ENCODE results near the gene HEATR9. TPM values are rescaled to one million over a fixed set of nuclear protein-coding genes. Genes with fewer than 3 reads are reported as not detected.

Gene HEATR9
- total and polyA plus RNA-seq, 3 experiments from 2014 or later = 0.55 to 2.6 (median 2.3) TPM

GRCh38 chr17:35912339-35912912, 43.7 kb upstream of the HEATR9 start:
- H3K4me1 ChIP-seq (ENCODE audit: insufficient read depth, low read length) = peaks cover 22% of the 10 kb centered on the region
- no peaks in the 10 kb centered on the region for H3K36me3 ChIP-seq (ENCODE audit: insufficient read depth, low read length)
- Mint-ChIP-seq H3K4me3 (peak overlapping the region in 1 of 7 donors; percentile 63), H3K9me3 (no peaks in the 10 kb centered on the region), H3K4me1 (peaks cover 66 to 92% (median 77%) of the 10 kb centered on the region in 3 donors), H3K36me3 (peaks cover 4 to 10% (median 7%) of the 10 kb centered on the region in 3 donors), H3K27ac (peak overlapping the region in 2 of 8 donors; percentile 3 to 39), H3K27me3 (no peaks in the 10 kb centered on the region)
- H3K4me3 ChIP-seq (ENCODE audit: low read length) = no peak overlapping the region
- ChIA-PET CTCF (interaction anchor here (1.0 kb wide), 1 partner anchor 35 kb away, joined by 3 read pairs; no protein-coding TSS in a partner anchor), POLR2A (no interaction called here)
- no peak for DNase-seq
- no peaks in the 10 kb centered on the region for H3K27me3 ChIP-seq (ENCODE audit: insufficient read depth, low read length, poor library complexity, severe bottlenecking)
- H3K9me3 ChIP-seq (ENCODE audit: low read length) = no peaks in the 10 kb centered on the region
- no peak overlapping the region for H3K27ac ChIP-seq (ENCODE audit: low read depth, low read length)

- ChIA-PET POLR2A (interaction anchor here (1.0 to 1.3 kb wide), 2 partner anchors 13 to 38 kb away, joined by 3 read pairs; no protein-coding TSS in a partner anchor), CTCF (interaction anchor here (1.1 to 4.3 kb wide), 6 partner anchors 11 to 61 kb away, joined by 4 to 32 read pairs (median 6); partner anchors contain the start of gene CCL5)
- H3K4me3 Mint-ChIP-seq = peak overlapping the region in 1 of 7 donors; percentile 62
- Histone ChIP-seq H3K27ac (ENCODE audit: low read depth, low read length) (no peak overlapping the region), H3K9me3 (ENCODE audit: low read length) (no peaks in the 10 kb centered on the region), H3K4me1 (ENCODE audit: insufficient read depth, low read length) (peaks cover 16% of the 10 kb centered on the region), H3K36me3 (ENCODE audit: insufficient read depth, low read length) (no peaks in the 10 kb centered on the region), H3K4me3 (ENCODE audit: low read length) (no peak overlapping the region), H3K27me3 (ENCODE audit: insufficient read depth, low read length, poor library complexity, severe bottlenecking) (no peaks in the 10 kb centered on the region)
- H3K9me3 Mint-ChIP-seq = no peaks in the 10 kb centered on the region
- DNase-seq = no peak
- H3K4me1 Mint-ChIP-seq = peaks cover 67 to 92% (median 84%) of the 10 kb centered on the region in 3 donors
- peak overlapping the region in 1 of 8 donors; percentile 2 for H3K27ac Mint-ChIP-seq
- H3K27me3 Mint-ChIP-seq = no peaks in the 10 kb centered on the region
- peaks cover 4 to 10% (median 8%) of the 10 kb centered on the region in 3 donors for H3K36me3 Mint-ChIP-seq
Observed at GRCh38 chr17:35909408-35909807, 40.7 kb upstream of the HEATR9 start.

GRCh38 chr17:35907691-35908090, 39.0 kb upstream of the HEATR9 start:
- DNase-seq = no peak
- ChIA-PET POLR2A (interaction anchor here (1.2 to 1.3 kb wide), 2 partner anchors 11 to 36 kb away, joined by 3 to 8 read pairs; no protein-coding TSS in a partner anchor), CTCF (interaction anchor here (0.7 to 4.3 kb wide), 12 partner anchors 8 to 144 kb away, joined by 3 to 32 read pairs (median 4); partner anchors contain the start of gene CCL5)
- no peaks in the 10 kb centered on the region for H3K9me3 ChIP-seq (ENCODE audit: low read length)
- H3K36me3 Mint-ChIP-seq = peaks cover 4 to 15% (median 10%) of the 10 kb centered on the region in 3 donors
- no peak overlapping the region for H3K4me3 ChIP-seq (ENCODE audit: low read length)
- H3K27ac ChIP-seq (ENCODE audit: low read depth, low read length) = no peak overlapping the region
- H3K9me3 Mint-ChIP-seq = no peaks in the 10 kb centered on the region
- H3K27ac Mint-ChIP-seq = peak overlapping the region in 3 of 8 donors; percentile 22 to 87 (median 65)
- no peaks in the 10 kb centered on the region for H3K36me3 ChIP-seq (ENCODE audit: insufficient read depth, low read length)
- no peaks in the 10 kb centered on the region for H3K27me3 ChIP-seq (ENCODE audit: insufficient read depth, low read length, poor library complexity, severe bottlenecking)
- no peaks in the 10 kb centered on the region for H3K27me3 Mint-ChIP-seq
- H3K4me1 ChIP-seq (ENCODE audit: insufficient read depth, low read length) = peaks cover 3% of the 10 kb centered on the region
- no peak overlapping the region for H3K4me3 Mint-ChIP-seq
- H3K4me1 Mint-ChIP-seq = peaks cover 64 to 92% (median 77%) of the 10 kb centered on the region in 3 donors

DNA sequence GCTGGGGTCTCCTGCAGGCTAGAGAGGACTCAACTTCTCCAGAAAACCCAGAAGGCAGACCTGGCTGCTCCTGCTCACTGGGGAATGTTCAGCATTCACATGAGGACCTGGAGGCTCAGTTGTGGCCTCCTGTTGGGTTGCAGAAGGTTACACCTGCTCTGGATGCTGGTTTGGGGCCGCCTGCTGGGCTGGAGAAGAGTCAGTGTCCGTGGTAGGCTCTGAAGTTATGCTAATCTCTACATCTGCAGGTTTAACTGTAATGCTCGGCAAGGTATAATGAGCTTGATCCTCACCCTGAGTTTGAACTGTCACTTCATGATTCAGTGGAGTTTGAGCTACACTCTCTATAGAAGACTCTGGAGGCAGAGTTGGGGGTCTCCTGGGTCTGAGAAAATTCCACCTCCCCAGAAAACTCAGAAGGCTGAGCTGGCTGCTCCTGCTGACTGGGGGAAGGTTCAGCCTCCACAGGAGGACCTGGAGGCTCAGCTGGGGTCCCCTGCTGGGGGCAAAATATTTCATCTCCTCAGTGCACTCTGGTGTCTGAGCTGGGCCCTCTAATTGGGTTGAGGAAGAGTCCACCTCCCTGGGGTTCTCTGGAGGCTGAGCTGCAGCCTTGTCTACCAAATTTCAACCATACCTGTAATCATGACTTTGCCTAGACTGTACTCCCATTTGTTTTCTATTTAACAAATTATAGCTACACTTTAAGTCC, 38.4 kb upstream of the HEATR9 start:
- Histone ChIP-seq H3K4me3 (ENCODE audit: low read length) (no peak overlapping the region), H3K27me3 (ENCODE audit: insufficient read depth, low read length, poor library complexity, severe bottlenecking) (no peaks in the 10 kb centered on the region), H3K27ac (ENCODE audit: low read depth, low read length) (no peak overlapping the region), H3K36me3 (ENCODE audit: insufficient read depth, low read length) (no peaks in the 10 kb centered on the region), H3K4me1 (ENCODE audit: insufficient read depth, low read length) (peaks cover 8% of the 10 kb centered on the region), H3K9me3 (ENCODE audit: low read length) (no peaks in the 10 kb centered on the region)
- Mint-ChIP-seq H3K4me3 (peak overlapping the region in 3 of 7 donors; percentile 9 to 43 (median 27)), H3K27ac (peak overlapping the region in 4 of 8 donors; percentile 38 to 66 (median 54)), H3K4me1 (peaks cover 64 to 92% (median 76%) of the 10 kb centered on the region in 3 donors), H3K27me3 (no peaks in the 10 kb centered on the region), H3K36me3 (peaks cover 4 to 15% (median 8%) of the 10 kb centered on the region in 3 donors), H3K9me3 (no peaks in the 10 kb centered on the region)
- ChIA-PET CTCF (interaction anchor here (0.7 to 4.3 kb wide), 15 partner anchors 8 to 143 kb away, joined by 3 to 32 read pairs (median 3); partner anchors contain the start of gene CCL5), POLR2A (interaction anchor here (1.2 to 1.3 kb wide), 3 partner anchors 11 to 36 kb away, joined by 3 to 8 read pairs (median 3); no protein-coding TSS in a partner anchor)
- DNase-seq = peak in 1 of 5 donors; percentile 60

DNA sequence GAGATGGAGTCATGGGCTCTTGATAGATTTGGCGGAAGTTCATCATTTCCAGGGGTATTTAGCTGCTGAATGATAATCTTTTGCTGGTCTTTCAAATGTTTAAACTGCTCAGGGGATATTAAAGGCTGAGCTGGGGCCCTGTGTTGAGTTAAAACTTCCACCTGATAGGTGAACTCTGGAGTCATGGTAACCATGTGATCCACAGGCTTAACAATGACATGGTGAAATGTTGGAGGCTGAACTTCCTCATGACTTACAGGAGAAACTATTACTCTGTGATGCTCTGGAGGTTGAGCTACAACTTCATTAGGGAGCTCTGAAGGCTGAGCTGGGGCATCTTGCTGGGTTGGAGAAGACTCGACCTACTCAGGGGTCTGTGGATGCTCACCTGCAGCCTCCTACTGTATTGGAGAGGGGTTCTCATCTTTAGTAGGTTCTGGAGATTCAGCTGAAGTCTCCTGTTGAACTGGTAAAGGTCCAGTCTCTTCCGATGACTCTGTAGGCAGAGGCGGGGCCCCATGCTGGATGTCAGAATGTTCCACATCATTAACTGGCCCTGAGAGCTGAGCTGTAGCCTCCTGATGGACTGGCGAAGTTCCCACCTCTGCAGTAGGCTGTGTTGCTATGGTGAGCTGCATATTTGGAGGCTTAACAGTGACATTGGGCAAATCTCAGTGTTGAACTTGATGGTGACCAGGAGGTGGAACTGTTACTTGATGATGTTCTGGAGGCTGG, 37.7 kb upstream of the HEATR9 start:
- H3K36me3 Mint-ChIP-seq = peaks cover 3 to 15% (median 5%) of the 10 kb centered on the region in 3 donors
- H3K9me3 Mint-ChIP-seq = no peaks in the 10 kb centered on the region
- peak overlapping the region in 4 of 8 donors; percentile 38 to 66 (median 63) for H3K27ac Mint-ChIP-seq
- Histone ChIP-seq H3K4me3 (ENCODE audit: low read length) (no peak overlapping the region), H3K4me1 (ENCODE audit: insufficient read depth, low read length) (peaks cover 15% of the 10 kb centered on the region), H3K27me3 (ENCODE audit: insufficient read depth, low read length, poor library complexity, severe bottlenecking) (no peaks in the 10 kb centered on the region), H3K36me3 (ENCODE audit: insufficient read depth, low read length) (no peaks in the 10 kb centered on the region), H3K9me3 (ENCODE audit: low read length) (no peaks in the 10 kb centered on the region), H3K27ac (ENCODE audit: low read depth, low read length) (no peak overlapping the region)
- H3K27me3 Mint-ChIP-seq = no peaks in the 10 kb centered on the region
- CTCF ChIA-PET = interaction anchor here (0.7 to 4.3 kb wide), 7 partner anchors 10 to 42 kb away, joined by 3 to 32 read pairs (median 5); partner anchors contain the start of gene CCL5
- H3K4me1 Mint-ChIP-seq = peaks cover 62 to 94% (median 78%) of the 10 kb centered on the region in 3 donors
- H3K4me3 Mint-ChIP-seq = peak overlapping the region in 2 of 7 donors; percentile 9 to 43
- no peak for DNase-seq
- POLR2A ChIA-PET = interaction anchor here (0.6 to 1.3 kb wide), 5 partner anchors 10 to 35 kb away, joined by 3 to 8 read pairs (median 3); no protein-coding TSS in a partner anchor

DNA sequence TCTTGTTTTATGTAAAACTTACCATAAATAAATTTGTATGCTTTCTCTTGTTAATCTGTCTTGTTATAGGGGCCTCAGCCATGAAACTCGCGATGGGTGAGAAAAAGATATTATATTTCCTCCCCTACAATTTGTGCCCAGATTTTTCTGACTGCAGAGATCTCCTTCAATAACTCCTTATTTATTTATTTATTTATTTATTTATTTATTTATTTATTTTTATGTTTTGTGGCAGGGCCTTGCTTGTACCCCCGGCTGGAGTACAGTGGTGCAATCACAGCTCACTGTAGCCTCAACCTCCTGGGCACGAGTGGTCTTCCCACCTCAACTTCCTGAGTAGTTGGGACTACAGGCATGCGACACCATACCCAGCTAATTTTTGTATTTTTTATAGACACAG, 34.8 kb upstream of the HEATR9 start:
- peaks cover 44% of the 10 kb centered on the region for H3K4me1 ChIP-seq (ENCODE audit: insufficient read depth, low read length)
- H3K27ac ChIP-seq (ENCODE audit: low read depth, low read length) = no peak overlapping the region
- peak overlapping the region in 6 of 8 donors; percentile 6 to 82 (median 39) for H3K27ac Mint-ChIP-seq
- H3K4me1 Mint-ChIP-seq = peaks cover 72 to 98% (median 82%) of the 10 kb centered on the region in 3 donors
- CTCF ChIA-PET = interaction anchor here (1.2 to 3.6 kb wide), 3 partner anchors 14 to 245 kb away, joined by 4 to 20 read pairs (median 17); no protein-coding TSS in a partner anchor
- H3K9me3 ChIP-seq (ENCODE audit: low read length) = no peaks in the 10 kb centered on the region
- no peaks in the 10 kb centered on the region for H3K9me3 Mint-ChIP-seq
- no peaks in the 10 kb centered on the region for H3K27me3 Mint-ChIP-seq
- POLR2A ChIA-PET = interaction anchor here (0.7 to 2.2 kb wide), 3 partner anchors 23 to 37 kb away, joined by 3 to 6 read pairs (median 4); partner anchors contain the start of gene CCL5
- DNase-seq = no peak
- peak overlapping the region in 2 of 7 donors; percentile 44 for H3K4me3 Mint-ChIP-seq
- peaks cover 0 to 8% (median 0%) of the 10 kb centered on the region in 3 donors for H3K36me3 Mint-ChIP-seq
- no peaks in the 10 kb centered on the region for H3K36me3 ChIP-seq (ENCODE audit: insufficient read depth, low read length)
- H3K4me3 ChIP-seq (ENCODE audit: low read length) = no peak overlapping the region
- H3K27me3 ChIP-seq (ENCODE audit: insufficient read depth, low read length, poor library complexity, severe bottlenecking) = no peaks in the 10 kb centered on the region

- peak overlapping the region in 3 of 7 donors; percentile 16 to 74 (median 72) for H3K4me3 Mint-ChIP-seq
Observed at GRCh38 chr17:35901631-35902175, 33.0 kb upstream of the HEATR9 start.

More at GRCh38 chr17:35901631-35902175, 33.0 kb upstream of the HEATR9 start:
- Histone ChIP-seq H3K36me3 (ENCODE audit: insufficient read depth, low read length) (no peaks in the 10 kb centered on the region), H3K4me3 (ENCODE audit: low read length) (no peak overlapping the region), H3K9me3 (ENCODE audit: low read length) (no peaks in the 10 kb centered on the region), H3K27ac (ENCODE audit: low read depth, low read length) (no peak overlapping the region), H3K4me1 (ENCODE audit: insufficient read depth, low read length) (peaks cover 58% of the 10 kb centered on the region), H3K27me3 (ENCODE audit: insufficient read depth, low read length, poor library complexity, severe bottlenecking) (no peaks in the 10 kb centered on the region)
- Mint-ChIP-seq H3K27me3 (no peaks in the 10 kb centered on the region), H3K9me3 (no peaks in the 10 kb centered on the region), H3K4me1 (peaks cover 65 to 94% (median 79%) of the 10 kb centered on the region in 3 donors), H3K36me3 (peaks cover 0 to 8% (median 0%) of the 10 kb centered on the region in 3 donors), H3K27ac (peak overlapping the region in 7 of 8 donors; percentile 14 to 97 (median 92))
- POLR2A ChIA-PET = interaction anchor here (0.8 to 8.2 kb wide), 6 partner anchors 12 to 93 kb away, joined by 4 to 100 read pairs (median 10); partner anchors contain the start of genes CCL5, HEATR9 and TAF15
- CTCF ChIA-PET = interaction anchor here (0.9 to 3.6 kb wide), 9 partner anchors 10 to 74 kb away, joined by 3 to 20 read pairs (median 4); no protein-coding TSS in a partner anchor
- DNase-seq = no peak

All from CD8-positive, alpha-beta memory T cell (primary cell).